HEK293 (cell line): Measurements from ENCODE around the gene FAIM.
"Not testable (repeated sequence)": the region's sequence is repeated elsewhere in the genome, so short reads cannot be mapped to it uniquely, and the experiment has no call there.

Experiments used
- CTCF ChIA-PET: fragments of 350-600 bp; formaldehyde crosslinking; extraction: SDS; loops from one replicate; lab custom pipeline; 2021; ENCODE audit warnings: antibody characterized with exemption; lab: Yijun Ruan, JAX
- POLR2A ChIA-PET: fragments of 300-600 bp; formaldehyde crosslinking; extraction: SDS; loops from one replicate; lab custom pipeline; 2020; ENCODE audit warnings: antibody characterized with exemption, inconsistent platforms; lab: Yijun Ruan, JAX
- H3K27ac ChIP-seq: fragments of 200-500 bp; sonication (Bioruptor generic); 2 replicates; pipeline ENCODE4 v1.5.1; 2014; ENCODE audit warnings: low read depth, low read length, control low read depth, inconsistent platforms; ENCODE audit errors: extremely low read depth
- H3K36me3 ChIP-seq, 2 experiments: fragments of 200-500 bp in 1 of 2; sonication (Bioruptor generic) in 1 of 2; 1 replicate in 1 of 2; 2 replicates in 1 of 2; pipeline ENCODE4 v1.5.1; 2014 to 2017; ENCODE audit warnings: inconsistent platforms in 2 of 2, low read length in 2 of 2; ENCODE audit not compliant: control insufficient read depth in 2 of 2, insufficient read depth in 1 of 2
- H3K4me1 ChIP-seq: fragments of 200-500 bp; sonication (Bioruptor generic); 2 replicates; pipeline ENCODE4 v1.5.1; 2014; ENCODE audit warnings: mild to moderate bottlenecking, low read length, inconsistent platforms; ENCODE audit not compliant: control insufficient read depth, insufficient read depth
- H3K4me3 ChIP-seq: 2 replicates; pipeline ENCODE4 v1.5.1; 2011; ENCODE audit warnings: low read depth, mild to moderate bottlenecking, control low read depth, low read length, moderate library complexity
- H3K9me3 ChIP-seq: fragments of 200-500 bp; sonication (Bioruptor generic); 2 replicates; pipeline ENCODE4 v1.5.1; 2014; ENCODE audit warnings: low read depth, low read length, inconsistent platforms; ENCODE audit not compliant: control insufficient read depth, insufficient read depth
- HOXA7 ChIP-seq: sonication (generic); formaldehyde crosslinking; IDR thresholded peaks from 2 replicates; pipeline ENCODE4 v1.8.1; 2022; ENCODE audit warnings: missing genetic modification reagents, borderline replicate concordance
- MYNN ChIP-seq: fragments of 450-650 bp; formaldehyde crosslinking; IDR thresholded peaks from 2 replicates; pipeline ENCODE4 v1.5.1; 2016; ENCODE audit warnings: missing biosample characterization, missing genetic modification characterization, borderline replicate concordance
- SCRT1 ChIP-seq: fragments of 450-650 bp; formaldehyde crosslinking; IDR thresholded peaks from 2 replicates; pipeline ENCODE4 v1.5.1; 2016; ENCODE audit warnings: missing biosample characterization, missing genetic modification characterization, borderline replicate concordance
- YY1 ChIP-seq: fragments of 450-650 bp; formaldehyde crosslinking; IDR thresholded peaks from 2 replicates; pipeline ENCODE4 v1.5.1; 2018; ENCODE audit warnings: missing biosample characterization, missing genetic modification characterization
- ZNF140 ChIP-seq: fragments of 450-650 bp; formaldehyde crosslinking; IDR thresholded peaks from 2 replicates; pipeline ENCODE4 v1.5.1; 2016; ENCODE audit warnings: missing biosample characterization, missing genetic modification characterization
- ZNF157 ChIP-seq: fragments of 450-650 bp; formaldehyde crosslinking; IDR thresholded peaks from 2 replicates; pipeline ENCODE4 v1.5.1; 2016; ENCODE audit warnings: missing biosample characterization, missing genetic modification characterization
- ZNF16 ChIP-seq: fragments of 450-650 bp; formaldehyde crosslinking; IDR thresholded peaks from 2 replicates; pipeline ENCODE4 v1.5.1; 2016; ENCODE audit warnings: low read depth, missing biosample characterization, missing genetic modification characterization
- ZNF169 ChIP-seq: fragments of 450-650 bp; formaldehyde crosslinking; IDR thresholded peaks from 2 replicates; pipeline ENCODE4 v1.5.1; 2016; ENCODE audit warnings: missing biosample characterization, missing genetic modification characterization
- ZNF585B ChIP-seq: fragments of 450-650 bp; formaldehyde crosslinking; IDR thresholded peaks from 2 replicates; pipeline ENCODE4 v1.5.1; 2016; ENCODE audit warnings: missing biosample characterization, missing genetic modification characterization
- ZNF600 ChIP-seq: fragments of 450-650 bp; formaldehyde crosslinking; IDR thresholded peaks from 2 replicates; pipeline ENCODE4 v1.5.1; 2016; ENCODE audit warnings: missing biosample characterization, missing genetic modification characterization
- ZNF660 ChIP-seq: fragments of 450-650 bp; IDR thresholded peaks from 2 replicates; pipeline ENCODE4 v1.5.1; 2018; ENCODE audit warnings: missing biosample characterization, mild to moderate bottlenecking, missing genetic modification characterization
- ZNF837 ChIP-seq: fragments of 450-650 bp; formaldehyde crosslinking; IDR thresholded peaks from 2 replicates; pipeline ENCODE4 v1.5.1; 2016; ENCODE audit warnings: missing biosample characterization, missing genetic modification characterization
- ZSCAN16 ChIP-seq: fragments of 450-650 bp; formaldehyde crosslinking; IDR thresholded peaks from 2 replicates; pipeline ENCODE4 v1.5.1; 2016; ENCODE audit warnings: missing biosample characterization, missing genetic modification characterization
- TF ChIP-seq, protein P1 (sequence below): fragments of 450-650 bp; formaldehyde crosslinking; IDR thresholded peaks from 2 replicates; pipeline ENCODE4 v1.5.1; 2016; ENCODE audit warnings: missing biosample characterization, missing genetic modification characterization
- TF ChIP-seq, protein P2 (sequence below): fragments of 450-650 bp; formaldehyde crosslinking; IDR thresholded peaks from 2 replicates; pipeline ENCODE4 v1.5.1; 2017; ENCODE audit warnings: missing biosample characterization, missing genetic modification characterization

The FAIM gene

DNA sequence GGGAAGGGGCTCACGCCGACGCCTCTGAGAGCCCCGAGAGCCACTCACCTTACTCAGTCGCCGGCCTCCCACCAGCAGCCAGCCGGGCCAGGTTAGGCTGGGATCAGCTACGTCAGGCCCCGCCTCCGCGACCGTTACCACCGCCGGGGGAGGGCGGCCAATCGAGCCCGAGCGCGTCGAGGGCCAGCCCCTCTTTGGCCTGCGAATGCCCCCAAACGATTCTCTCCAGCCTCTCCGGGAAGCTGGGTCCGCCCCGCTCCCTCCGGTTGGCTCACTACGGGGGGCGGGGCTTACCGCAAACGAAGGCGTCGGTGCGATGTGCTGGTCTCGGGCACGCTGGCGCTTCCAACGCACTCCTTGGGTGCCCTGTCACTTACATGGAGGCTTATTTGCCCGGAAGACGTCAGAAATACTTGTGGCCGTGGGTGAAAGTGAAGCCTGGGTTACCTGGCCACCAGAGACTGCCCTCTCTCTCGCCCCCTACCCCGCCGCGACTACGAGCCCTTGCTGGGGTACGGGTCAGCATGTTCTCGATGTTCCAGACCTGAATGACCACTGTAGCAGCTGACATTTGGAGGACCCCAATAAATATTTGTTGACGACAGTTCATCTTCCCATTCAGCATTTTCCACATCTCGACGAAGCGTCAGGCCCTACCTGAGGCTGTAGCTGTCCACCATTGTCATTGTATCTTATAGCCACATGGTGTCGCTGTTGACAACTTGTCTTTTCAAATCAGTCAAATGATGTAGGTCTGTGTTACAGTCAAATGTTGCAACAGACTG lies 14.2 kb upstream of the FAIM start, which contains the start of gene CEP70 (continued):
- no peak for TF ChIP-seq ZNF169 (tag by site-specific recombination)
- no peak for TF ChIP-seq ZSCAN16
- no peak for TF ChIP-seq MYNN (tag by site-specific recombination)
- no peak for TF ChIP-seq ZNF585B (tag by site-specific recombination)
- TF ChIP-seq, protein P1, sequence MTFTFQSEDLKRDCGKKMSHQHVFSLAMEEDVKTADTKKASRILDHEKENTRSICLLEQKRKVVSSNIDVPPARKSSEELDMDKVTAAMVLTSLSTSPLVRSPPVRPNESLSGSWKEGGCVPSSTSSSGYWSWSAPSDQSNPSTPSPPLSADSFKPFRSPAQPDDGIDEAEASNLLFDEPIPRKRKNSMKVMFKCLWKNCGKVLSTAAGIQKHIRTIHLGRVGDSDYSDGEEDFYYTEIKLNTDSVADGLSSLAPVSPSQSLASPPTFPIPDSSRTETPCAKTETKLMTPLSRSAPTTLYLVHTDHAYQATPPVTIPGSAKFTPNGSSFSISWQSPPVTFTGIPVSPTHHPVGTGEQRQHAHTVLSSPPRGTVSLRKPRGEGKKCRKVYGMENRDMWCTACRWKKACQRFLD (tag by site-specific recombination) = no peak
- no peak for TF ChIP-seq ZNF16 (tag by site-specific recombination)
- TF ChIP-seq, protein P2, sequence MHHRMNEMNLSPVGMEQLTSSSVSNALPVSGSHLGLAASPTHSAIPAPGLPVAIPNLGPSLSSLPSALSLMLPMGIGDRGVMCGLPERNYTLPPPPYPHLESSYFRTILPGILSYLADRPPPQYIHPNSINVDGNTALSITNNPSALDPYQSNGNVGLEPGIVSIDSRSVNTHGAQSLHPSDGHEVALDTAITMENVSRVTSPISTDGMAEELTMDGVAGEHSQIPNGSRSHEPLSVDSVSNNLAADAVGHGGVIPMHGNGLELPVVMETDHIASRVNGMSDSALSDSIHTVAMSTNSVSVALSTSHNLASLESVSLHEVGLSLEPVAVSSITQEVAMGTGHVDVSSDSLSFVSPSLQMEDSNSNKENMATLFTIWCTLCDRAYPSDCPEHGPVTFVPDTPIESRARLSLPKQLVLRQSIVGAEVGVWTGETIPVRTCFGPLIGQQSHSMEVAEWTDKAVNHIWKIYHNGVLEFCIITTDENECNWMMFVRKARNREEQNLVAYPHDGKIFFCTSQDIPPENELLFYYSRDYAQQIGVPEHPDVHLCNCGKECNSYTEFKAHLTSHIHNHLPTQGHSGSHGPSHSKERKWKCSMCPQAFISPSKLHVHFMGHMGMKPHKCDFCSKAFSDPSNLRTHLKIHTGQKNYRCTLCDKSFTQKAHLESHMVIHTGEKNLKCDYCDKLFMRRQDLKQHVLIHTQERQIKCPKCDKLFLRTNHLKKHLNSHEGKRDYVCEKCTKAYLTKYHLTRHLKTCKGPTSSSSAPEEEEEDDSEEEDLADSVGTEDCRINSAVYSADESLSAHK (tag by site-specific recombination) = no peak
- TF ChIP-seq ZNF660 (tag by site-specific recombination) = no peak
- no peak for TF ChIP-seq HOXA7 (CRISPR knock-in tag)
- TF ChIP-seq SCRT1 (tag by site-specific recombination) = no peak
- TF ChIP-seq ZNF837 (tag by site-specific recombination) = no peak
- peak; percentile 70 for TF ChIP-seq ZNF600 (tag by site-specific recombination)

DNA sequence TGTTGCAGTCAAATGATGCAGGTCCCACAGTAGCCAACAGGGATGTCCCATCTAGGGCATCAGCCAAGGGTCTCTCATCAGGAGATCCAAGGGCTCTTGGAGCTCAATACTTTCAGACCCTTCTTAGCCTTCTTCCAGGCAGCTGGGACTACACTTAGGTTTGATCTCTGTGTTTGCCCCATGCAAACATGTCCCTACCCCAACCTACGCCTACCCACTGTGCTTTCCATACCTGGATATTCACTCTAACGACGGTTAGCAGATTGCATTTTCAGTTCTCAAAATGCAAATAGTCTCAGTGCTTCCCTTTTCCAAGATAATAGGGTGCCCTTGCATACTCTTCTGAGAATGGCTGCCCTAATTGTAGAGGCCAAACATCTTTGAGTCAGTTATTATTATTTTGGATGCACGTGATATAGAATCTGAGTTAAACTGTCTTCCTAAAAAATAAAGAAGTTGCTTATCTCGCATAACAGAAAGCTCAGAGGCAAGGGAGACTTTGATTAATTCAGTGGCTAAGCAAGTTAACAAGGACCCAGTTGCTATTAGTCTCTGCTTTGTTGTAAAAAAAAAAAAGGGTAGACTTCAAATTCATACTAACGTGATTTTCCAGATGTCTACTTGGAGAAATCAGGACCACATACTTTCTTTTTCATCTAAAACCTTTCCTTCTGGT lies 13.5 kb upstream of the FAIM start:
- POLR2A ChIA-PET = interaction anchor here (0.5 to 2.7 kb wide), 5 partner anchors 14 to 341 kb away, joined by 5 to 23 read pairs (median 10); partner anchors contain the start of gene FAIM

DNA sequence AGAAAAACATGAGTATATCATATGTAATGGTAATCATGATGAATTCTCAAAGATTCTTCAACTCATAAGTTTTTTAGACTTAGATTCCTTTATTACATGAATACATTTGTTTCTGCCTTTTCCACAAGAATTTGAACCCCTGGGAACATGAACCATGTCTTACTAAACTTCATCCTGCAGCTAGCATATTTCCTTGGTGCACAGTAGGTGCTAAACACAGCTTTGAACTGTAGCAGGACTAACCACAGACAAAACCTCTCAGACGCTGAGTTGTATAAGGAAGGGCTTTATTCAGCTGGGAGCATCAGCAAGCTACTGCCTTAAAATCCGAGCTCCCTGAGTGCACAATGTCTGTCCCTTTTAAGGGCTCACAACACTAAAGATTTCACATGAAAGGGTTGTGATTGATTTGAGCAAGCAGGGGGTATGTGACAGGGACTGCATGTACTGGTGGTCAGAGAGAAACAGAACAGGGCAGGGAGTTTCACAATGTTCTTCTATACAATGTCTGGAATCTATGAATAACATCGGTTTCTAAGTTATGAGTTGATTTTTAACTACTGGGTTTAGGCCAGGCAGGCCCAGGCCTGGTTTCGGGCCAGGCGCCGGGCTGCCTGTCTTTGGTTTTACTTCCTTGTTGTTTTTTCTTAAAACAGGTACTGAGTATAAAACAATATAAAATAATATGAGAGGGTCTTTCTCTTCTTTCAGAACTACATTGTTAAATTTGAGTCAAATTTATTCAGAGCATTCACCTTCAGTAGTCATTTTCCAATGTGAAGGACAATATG lies 11.2 kb upstream of the FAIM start:
- H3K36me3 ChIP-seq, H3K4me1 ChIP-seq, H3K4me3 ChIP-seq, POLR2A ChIA-PET, H3K27ac ChIP-seq, H3K9me3 ChIP-seq: not testable (repeated sequence)
- CTCF ChIA-PET = interaction anchor here (0.6 to 4.1 kb wide), 3 partner anchors 316 to 326 kb away, joined by 3 to 18 read pairs (median 4); no protein-coding TSS in a partner anchor

More for the DNA sequence above, 13.5 kb upstream of the FAIM start:
- TF ChIP-seq ZNF140 (tag by site-specific recombination) = no peak
- TF ChIP-seq YY1 (tag by site-specific recombination) = no peak
- no peak for TF ChIP-seq SCRT1 (tag by site-specific recombination)
- no peak for TF ChIP-seq ZNF157 (tag by site-specific recombination)
- Histone ChIP-seq H3K4me1 (no peaks in the 10 kb centered on the region), H3K4me3 (no peak overlapping the region), H3K9me3 (no peaks in the 10 kb centered on the region), H3K36me3 (peaks cover 0 to 9% of the 10 kb centered on the region in 2 experiments; a peak in 1 of 3 replicates), H3K27ac (no peak overlapping the region)
- CTCF ChIA-PET = interaction anchor here (0.6 to 4.2 kb wide), 19 partner anchors 12 to 392 kb away, joined by 3 to 47 read pairs (median 4); no protein-coding TSS in a partner anchor
